PC-3 (cell line): ENCODE results near the gene ZNF275. TPM values are rescaled to one million over a fixed set of nuclear protein-coding genes. Genes with fewer than 3 reads are reported as not detected.

Experiments
- ATAC-seq: fragments of 200-7000 bp; cut with Tn5 transposase; 2 replicates; pipeline ENCODE4 v1.9.1; 2020; ENCODE audit warnings: mild to moderate bottlenecking, moderate library complexity
- BruUV-seq: library from RNA; stranded (reverse); fragments of 400-500 nt; replicated peaks from 2 replicates; lab custom pipeline; 2021; lab: Mats Ljungman, UMichigan
- CTCF ChIA-PET: fragments of 300-600 bp; sonication (Branson Sonifier 250); formaldehyde crosslinking; loops from one replicate; lab custom pipeline; 2022; ENCODE audit warnings: antibody characterized with exemption; lab: Charles Lee
- POLR2A ChIA-PET: fragments of 300-600 bp; sonication (Branson Sonifier 250); formaldehyde crosslinking; loops from one replicate; lab custom pipeline; 2022; ENCODE audit warnings: antibody characterized with exemption; ENCODE audit not compliant: unreplicated experiment; lab: Charles Lee
- DNase-seq: peaks from one replicate; pipeline ENCODE4 v3.0.0-alpha.2; 2015
- H2AFZ ChIP-seq: fragments of 300-600 bp; sonication (generic); 2 replicates; pipeline ENCODE4 v1.6.0; 2016; ENCODE audit warnings: antibody characterized with exemption, low read length
- H3F3A ChIP-seq: fragments of 300-600 bp; sonication (generic); one replicate; pipeline ENCODE4 v1.6.0; 2017; ENCODE audit warnings: antibody characterized with exemption, low read length, control low read depth, mild to moderate bottlenecking; ENCODE audit not compliant: unreplicated experiment
- H3K27ac ChIP-seq: fragments of 300-600 bp; sonication (generic); 2 replicates; pipeline ENCODE4 v1.5.1; 2016; ENCODE audit warnings: mild to moderate bottlenecking, low read length
- H3K27me3 ChIP-seq: fragments of 300-600 bp; sonication (generic); 2 replicates; pipeline ENCODE4 v1.6.1; 2016; ENCODE audit warnings: low read length, mixed read lengths
- H3K36me3 ChIP-seq: fragments of 300-600 bp; sonication (generic); 2 replicates; pipeline ENCODE4 v1.6.1; 2016; ENCODE audit warnings: low read depth, mixed run types, low read length, mixed read lengths
- H3K4me1 ChIP-seq: fragments of 300-600 bp; sonication (generic); 2 replicates; pipeline ENCODE4 v1.5.1; 2016; ENCODE audit warnings: low read length; ENCODE audit not compliant: insufficient read depth
- H3K4me2 ChIP-seq: fragments of 300-600 bp; sonication (generic); 2 replicates; pipeline ENCODE4 v1.6.0; 2016; ENCODE audit warnings: low read length
- H3K4me3 ChIP-seq: fragments of 300-600 bp; sonication (generic); 2 replicates; pipeline ENCODE4 v1.5.1; 2016; ENCODE audit warnings: mild to moderate bottlenecking, low read length, mixed read lengths
- H3K79me2 ChIP-seq: fragments of 300-600 bp; sonication (generic); 2 replicates; pipeline ENCODE4 v1.6.1; 2017; ENCODE audit warnings: low read length, mixed read lengths
- H3K9ac ChIP-seq: fragments of 300-600 bp; sonication (generic); 2 replicates; pipeline ENCODE4 v1.6.0; 2016; ENCODE audit warnings: mild to moderate bottlenecking, low read length
- H3K9me2 ChIP-seq: fragments of 300-600 bp; sonication (generic); replicated peaks from 2 replicates; pipeline ENCODE4 v1.6.1; 2016; ENCODE audit warnings: mixed run types, low read length, mixed read lengths
- H3K9me3 ChIP-seq: fragments of 300-600 bp; sonication (generic); 2 replicates; pipeline ENCODE4 v1.6.1; 2016; ENCODE audit warnings: low read length, mixed read lengths
- H4K20me1 ChIP-seq: fragments of 300-600 bp; sonication (generic); 2 replicates; pipeline ENCODE4 v1.6.1; 2016; ENCODE audit warnings: low read length, mixed read lengths
- CTCF ChIP-seq: fragments of 300-600 bp; sonication (generic); conservative IDR thresholded peaks from 2 replicates; pipeline ENCODE4 v1.5.1; 2017; ENCODE audit warnings: antibody characterized with exemption, low read depth, mild to moderate bottlenecking, low read length
- EZH2 ChIP-seq: fragments of 300-600 bp; sonication (generic); IDR thresholded peaks from one replicate; pipeline ENCODE4 v1.6.1; 2017; ENCODE audit warnings: antibody characterized with exemption, mild to moderate bottlenecking, low read length; ENCODE audit not compliant: unreplicated experiment
- EZH2phosphoT487 ChIP-seq: fragments of 300-600 bp; sonication (generic); IDR thresholded peaks from 2 replicates; pipeline ENCODE4 v1.6.1; 2018; ENCODE audit warnings: mild to moderate bottlenecking, antibody characterized with exemption, low read length, borderline replicate concordance
- intact Hi-C: fragments of 100-400 bp; cut with micrococcal nuclease; formaldehyde crosslinking; loops from 2 replicates; pipeline ENCODE4 v1.9.0; 2023
- total RNA-seq: library from RNA; depleted of rRNA; stranded (reverse); fragments of >200 nt; gene quantifications from 2 replicates; pipeline ENCODE4 v1.2.3, GENCODE V29; 2014

The ZNF275 gene
- total RNA-seq, 1 experiment from 2014 or later, result 7.1 TPM

- no peak overlapping the region for H3K4me3 ChIP-seq
- ATAC-seq, result no peak
- H3K4me2 ChIP-seq, result no peak overlapping the region
- no peaks in the 10 kb centered on the region for H3K4me1 ChIP-seq
- TF ChIP-seq EZH2phosphoT487 (no peak), EZH2 (no peak), CTCF (no peak)
- DNase-seq, result no peak
- H3F3A ChIP-seq, result no peaks in the 10 kb centered on the region
- no peaks in the 10 kb centered on the region for H4K20me1 ChIP-seq
- CTCF ChIA-PET, result no interaction called here
- H3K9me2 ChIP-seq, result no peaks in the 10 kb centered on the region
- peaks cover 43% of the 10 kb centered on the region for H3K27me3 ChIP-seq
- no TSS peak for BruUV-seq
- H3K9me3 ChIP-seq, result no peaks in the 10 kb centered on the region
- H3K36me3 ChIP-seq, result no peaks in the 10 kb centered on the region
- no peak overlapping the region for H3K9ac ChIP-seq
- H2AFZ ChIP-seq, result no peak overlapping the region
- no peaks in the 10 kb centered on the region for H3K79me2 ChIP-seq
- intact Hi-C loops, result no loop called here
- POLR2A ChIA-PET, result no interaction called here
- H3K27ac ChIP-seq, result no peak overlapping the region
Measured at GRCh38 chrX:153370293-153371055, 36.5 kb downstream of the ZNF275 start.

- Histone ChIP-seq H3K79me2 (no peaks in the 10 kb centered on the region), H3K9ac (no peak overlapping the region), H3K9me3 (no peaks in the 10 kb centered on the region), H3F3A (no peaks in the 10 kb centered on the region), H3K4me3 (no peak overlapping the region), H3K4me1 (no peaks in the 10 kb centered on the region), H3K27me3 (peaks cover 35% of the 10 kb centered on the region), H3K27ac (no peak overlapping the region), H2AFZ (no peak overlapping the region), H3K4me2 (no peak overlapping the region), H3K9me2 (no peaks in the 10 kb centered on the region), H4K20me1 (no peaks in the 10 kb centered on the region), H3K36me3 (no peaks in the 10 kb centered on the region)
- intact Hi-C loops, result no loop called here
- BruUV-seq, result no TSS peak
- no peak for TF ChIP-seq EZH2
- no peak for TF ChIP-seq CTCF
- TF ChIP-seq EZH2phosphoT487, result no peak
- no peak for ATAC-seq
- POLR2A ChIA-PET, result no interaction called here
- DNase-seq, result no peak
- CTCF ChIA-PET, result no interaction called here
Measured at GRCh38 chrX:153371256-153371655, 37.3 kb downstream of the ZNF275 start.

GRCh38 chrX:153372949-153373348 lies 39.0 kb downstream of the ZNF275 start:
- no TSS peak for BruUV-seq
- Histone ChIP-seq H3K4me1 (no peaks in the 10 kb centered on the region), H3K9me3 (no peaks in the 10 kb centered on the region), H3K27ac (no peak overlapping the region), H3K36me3 (no peaks in the 10 kb centered on the region), H3K79me2 (no peaks in the 10 kb centered on the region), H3K4me2 (no peak overlapping the region), H3F3A (no peaks in the 10 kb centered on the region), H3K4me3 (no peak overlapping the region), H2AFZ (no peak overlapping the region), H4K20me1 (no peaks in the 10 kb centered on the region), H3K9me2 (no peaks in the 10 kb centered on the region), H3K27me3 (peaks cover 28% of the 10 kb centered on the region; the same call in 1 of the 2 replicates), H3K9ac (no peak overlapping the region)
- intact Hi-C loops, result no loop called here
- TF ChIP-seq EZH2 (no peak), CTCF (no peak), EZH2phosphoT487 (no peak)
- CTCF ChIA-PET, result no interaction called here
- DNase-seq (no peak), ATAC-seq (no peak)
- POLR2A ChIA-PET, result no interaction called here
